Mesenchymal stem cell (in vitro differentiated cells and primary cell): ENCODE data around the gene IKBKG.

ENCODE experiments used
- DNase-seq: peaks from one replicate; pipeline ENCODE4 v3.0.0-alpha.2; 2013
- H2AFZ ChIP-seq: one replicate; pipeline ENCODE4 v1.6.1; 2013; ENCODE audit warnings: low read depth, mild to moderate bottlenecking, control low read depth, inconsistent platforms, low read length, moderate library complexity
- H2AK5ac ChIP-seq: 2 replicates; pipeline ENCODE4 v1.6.1; 2013; ENCODE audit warnings: low read length, moderate library complexity, mild to moderate bottlenecking, inconsistent platforms; ENCODE audit not compliant: severe bottlenecking
- H2BK120ac ChIP-seq: one replicate; pipeline ENCODE4 v1.6.1; 2013; ENCODE audit warnings: low read depth, mild to moderate bottlenecking, inconsistent platforms, low read length, moderate library complexity
- H2BK12ac ChIP-seq, 2 experiments: one replicate each; pipeline ENCODE4 v1.6.1; 2013; ENCODE audit warnings: inconsistent platforms in 2 of 2, low read length in 2 of 2, mild to moderate bottlenecking in 2 of 2, moderate library complexity in 2 of 2, control low read depth in 1 of 2
- H2BK15ac ChIP-seq: one replicate; pipeline ENCODE4 v1.6.1; 2013; ENCODE audit warnings: mild to moderate bottlenecking, low read depth, inconsistent platforms; ENCODE audit not compliant: poor library complexity, severe bottlenecking
- H2BK5ac ChIP-seq: 2 replicates; pipeline ENCODE4 v1.6.1; 2013; ENCODE audit warnings: low read depth, mild to moderate bottlenecking, low read length, control low read depth, inconsistent platforms; ENCODE audit not compliant: poor library complexity, severe bottlenecking
- H3K14ac ChIP-seq, 2 experiments: one replicate each; pipeline ENCODE4 v1.6.1; 2013; ENCODE audit warnings: inconsistent platforms in 2 of 2, low read length in 2 of 2, control low read depth in 1 of 2, mild to moderate bottlenecking in 1 of 2, moderate library complexity in 1 of 2
- H3K18ac ChIP-seq, 2 experiments: one replicate each; pipeline ENCODE4 v1.6.1; 2013; ENCODE audit warnings: inconsistent platforms in 2 of 2, low read length in 2 of 2, control low read depth in 1 of 2, low read depth in 1 of 2, mild to moderate bottlenecking in 1 of 2
- H3K23ac ChIP-seq, 2 experiments: one replicate each; pipeline ENCODE4 v1.6.1; 2013; ENCODE audit warnings: inconsistent platforms in 2 of 2, low read length in 2 of 2, mild to moderate bottlenecking in 2 of 2, moderate library complexity in 2 of 2, control low read depth in 1 of 2
- H3K27ac ChIP-seq: 2 replicates; pipeline ENCODE4 v1.5.1; 2013; ENCODE audit warnings: mild to moderate bottlenecking, moderate library complexity, low read length, control low read depth, inconsistent platforms; ENCODE audit not compliant: poor library complexity, severe bottlenecking
- H3K27me3 ChIP-seq, 2 experiments: 2 replicates each; pipeline versions ENCODE4 v1.6.1 to v1.7.0; 2013; ENCODE audit warnings: low read length in 2 of 2, mild to moderate bottlenecking in 2 of 2, moderate library complexity in 2 of 2, control low read depth in 1 of 2, inconsistent platforms in 1 of 2; ENCODE audit not compliant: control insufficient read depth in 1 of 2, insufficient read depth in 1 of 2
- H3K36me3 ChIP-seq, 2 experiments: 2 replicates each; pipeline versions ENCODE4 v1.6.1 to v1.7.0; 2013; ENCODE audit warnings: low read length in 2 of 2, control low read depth in 1 of 2, inconsistent platforms in 1 of 2, low read depth in 1 of 2, mild to moderate bottlenecking in 1 of 2; ENCODE audit not compliant: insufficient read depth in 2 of 2, control insufficient read depth in 1 of 2
- H3K4ac ChIP-seq, 2 experiments: one replicate each; pipeline ENCODE4 v1.6.1; 2013; ENCODE audit warnings: inconsistent platforms in 2 of 2, low read length in 2 of 2, mild to moderate bottlenecking in 2 of 2, moderate library complexity in 2 of 2, control low read depth in 1 of 2, low read depth in 1 of 2
- H3K4me1 ChIP-seq: 2 replicates; pipeline ENCODE4 v1.6.1; 2013; ENCODE audit warnings: low read depth, low read length, control low read depth; ENCODE audit not compliant: control insufficient read depth, insufficient read depth
- H3K4me2 ChIP-seq: 2 replicates; pipeline ENCODE4 v1.6.1; 2013; ENCODE audit warnings: low read length, mild to moderate bottlenecking, inconsistent platforms; ENCODE audit not compliant: poor library complexity, severe bottlenecking
- H3K4me3 ChIP-seq, 2 experiments: 2 replicates each; pipeline versions ENCODE4 v1.5.1 to v1.7.0; 2013; ENCODE audit warnings: low read length in 2 of 2, mild to moderate bottlenecking in 2 of 2, control low read depth in 1 of 2, low read depth in 1 of 2; ENCODE audit not compliant: insufficient read depth in 1 of 2
- H3K79me1 ChIP-seq: replicated peaks from 2 replicates; pipeline ENCODE4 v1.6.1; 2013; ENCODE audit warnings: mild to moderate bottlenecking, control low read depth, low read length, inconsistent platforms; ENCODE audit not compliant: poor library complexity, severe bottlenecking
- H3K9ac ChIP-seq: 2 replicates; pipeline ENCODE4 v1.7.0; 2013; ENCODE audit warnings: mild to moderate bottlenecking, low read length, moderate library complexity
- H3K9me3 ChIP-seq: 2 replicates; pipeline ENCODE4 v1.7.0; 2013; ENCODE audit warnings: mild to moderate bottlenecking, low read length; ENCODE audit not compliant: control insufficient read depth
- H4K8ac ChIP-seq: one replicate; pipeline ENCODE4 v1.6.1; 2013; ENCODE audit warnings: inconsistent platforms, mild to moderate bottlenecking, low read length, moderate library complexity
- H4K91ac ChIP-seq: one replicate; pipeline ENCODE4 v1.6.1; 2013; ENCODE audit warnings: mild to moderate bottlenecking, low read length, inconsistent platforms
- WGBS: methylation state at CpG from one replicate; pipeline ENCODE4 v1.1.7; 2013; ENCODE audit warnings: mixed read lengths; 5-methylcytosine and 5-hydroxymethylcytosine counted together

Gene IKBKG

DNA sequence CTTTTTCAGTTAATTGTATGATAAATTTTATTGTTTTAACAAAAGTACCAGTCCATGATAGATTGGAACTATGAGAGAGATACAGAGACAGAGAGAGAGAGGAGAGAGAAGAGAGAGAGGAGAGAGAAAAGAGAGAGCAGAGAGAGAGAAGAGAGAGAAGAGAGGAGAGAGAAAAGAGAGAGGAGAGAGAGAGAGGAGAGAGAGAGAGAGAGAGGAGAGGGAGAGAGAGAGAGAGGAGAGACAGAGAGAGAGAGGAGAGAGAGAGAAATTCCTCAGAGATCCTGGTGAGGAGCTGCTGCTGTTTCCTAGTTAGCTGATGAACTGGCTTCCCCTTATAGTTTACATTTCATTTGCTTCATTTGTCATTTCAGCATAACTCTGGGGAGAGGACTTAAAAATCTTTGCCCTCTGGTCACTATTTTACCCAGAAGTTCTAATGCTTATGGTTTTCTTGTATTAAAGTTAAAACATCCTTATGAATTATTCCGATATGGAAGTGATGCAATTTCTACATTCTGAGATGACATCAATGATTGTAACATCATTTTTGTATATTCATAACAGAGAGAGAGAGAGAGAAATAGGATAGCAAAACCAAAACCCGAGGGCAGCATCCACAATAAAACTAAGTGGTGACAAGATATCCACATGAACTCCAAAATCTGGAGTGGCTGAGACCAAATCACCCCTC, 48.3 kb downstream of the IKBKG start:
- Histone ChIP-seq H3K9me3 (peaks cover 2% of the 10 kb centered on the region), H2BK5ac (no peak overlapping the region), H2AK5ac (no peak overlapping the region), H3K27me3 (peaks cover 10 to 62% of the 10 kb centered on the region in 2 experiments), H3K79me1 (no peaks in the 10 kb centered on the region), H4K8ac (no peak overlapping the region), H3K14ac (no peak overlapping the region), H3K4me1 (peaks cover 14% of the 10 kb centered on the region), H2BK12ac (no peak overlapping the region), H3K18ac (no peak overlapping the region), H2BK15ac (no peak overlapping the region), H3K36me3 (no peaks in the 10 kb centered on the region), H4K91ac (no peak overlapping the region), H3K9ac (no peak overlapping the region), H3K4ac (no peak overlapping the region), H3K23ac (no peak overlapping the region), H2BK120ac (no peak overlapping the region), H3K4me3 (no peak overlapping the region), H3K27ac (peak overlapping the region; percentile 71), H2AFZ (no peak overlapping the region), H3K4me2 (no peak overlapping the region)
- 50% methylated on average over 1 of the region's 2 CpGs for WGBS
- peak; percentile 3 for DNase-seq

DNA sequence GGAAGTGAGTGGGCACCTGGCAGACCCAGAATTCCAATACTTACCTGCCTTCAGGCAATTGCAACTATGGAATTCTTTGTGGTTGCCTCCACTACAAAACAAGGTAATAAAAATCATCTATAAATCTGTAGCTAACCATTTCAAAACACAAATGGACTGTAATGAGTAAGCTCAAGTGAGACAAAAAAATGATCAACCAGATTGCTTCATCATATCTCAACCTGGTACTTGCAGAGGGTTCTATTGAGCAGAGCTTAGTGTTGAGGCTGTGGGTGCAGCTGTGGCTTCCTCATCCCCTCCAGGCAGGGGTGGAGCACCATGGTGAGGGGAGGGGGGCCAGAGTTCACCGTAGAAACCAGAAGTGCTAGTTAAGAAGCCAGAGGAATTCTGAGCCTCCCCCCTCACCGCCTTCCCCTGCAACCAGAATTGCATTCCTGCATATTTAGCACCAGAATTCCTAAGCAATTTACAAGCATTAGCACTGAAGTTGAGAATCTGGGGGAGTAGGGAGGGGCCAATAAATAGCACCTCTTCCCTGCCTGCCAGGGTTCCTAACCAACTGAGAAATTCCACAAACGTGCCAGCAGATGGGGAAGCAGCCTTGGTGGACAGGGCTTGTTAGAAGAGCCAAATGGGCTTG, 49.0 kb downstream of the IKBKG start:
- no peak overlapping the region for H2BK5ac ChIP-seq
- no peak overlapping the region for H3K4ac ChIP-seq
- peak overlapping the region in 1 of 2 experiments; percentile 2 for H3K18ac ChIP-seq
- H3K4me1 ChIP-seq = peaks cover 19% of the 10 kb centered on the region
- H3K79me1 ChIP-seq = no peaks in the 10 kb centered on the region
- H3K14ac ChIP-seq = no peak overlapping the region
- H3K27ac ChIP-seq = peak overlapping the region; percentile 83
- H2BK120ac ChIP-seq = no peak overlapping the region
- DNase-seq = peak; percentile 31
- no peak overlapping the region for H4K91ac ChIP-seq
- WGBS = 0% methylated on average over 1 of the region's 3 CpGs
- H3K23ac ChIP-seq = no peak overlapping the region
- no peak overlapping the region for H3K9ac ChIP-seq
- H4K8ac ChIP-seq = no peak overlapping the region
- H3K4me3 ChIP-seq = no peak overlapping the region
- peaks cover 10 to 62% of the 10 kb centered on the region in 2 experiments for H3K27me3 ChIP-seq
- H3K9me3 ChIP-seq = peaks cover 2% of the 10 kb centered on the region
- no peak overlapping the region for H2AK5ac ChIP-seq
- no peak overlapping the region for H2AFZ ChIP-seq
- no peak overlapping the region for H2BK15ac ChIP-seq
- H2BK12ac ChIP-seq = no peak overlapping the region
- H3K36me3 ChIP-seq = no peaks in the 10 kb centered on the region
- H3K4me2 ChIP-seq = no peak overlapping the region

DNA sequence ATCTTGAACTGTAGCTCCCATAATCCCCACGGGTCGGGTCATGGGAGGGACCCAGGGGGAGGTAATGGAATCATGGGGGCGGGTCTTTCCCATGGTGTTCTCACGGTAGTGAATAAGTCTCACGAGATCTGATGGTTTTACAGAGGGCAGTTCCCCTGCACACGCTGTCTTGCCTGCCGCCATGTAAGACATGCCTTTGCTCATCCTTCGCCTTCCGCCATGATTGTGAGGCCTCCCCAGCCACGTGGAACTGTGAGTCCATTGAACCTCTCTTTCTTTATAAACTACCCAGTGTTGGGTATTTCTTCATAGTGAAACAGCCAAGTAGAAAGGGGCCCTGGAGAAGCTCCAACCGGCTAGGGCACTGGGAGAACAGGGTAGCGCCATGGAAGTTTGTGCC, 49.8 kb downstream of the IKBKG start:
- no peak overlapping the region for H3K4me3 ChIP-seq
- H3K14ac ChIP-seq = no peak overlapping the region
- no peak overlapping the region for H2BK12ac ChIP-seq
- H3K27me3 ChIP-seq = peaks cover 10 to 57% of the 10 kb centered on the region in 2 experiments
- H2AFZ ChIP-seq = no peak overlapping the region
- H2BK5ac ChIP-seq = no peak overlapping the region
- no peak overlapping the region for H3K23ac ChIP-seq
- no peak overlapping the region for H2BK120ac ChIP-seq
- H3K4me1 ChIP-seq = peaks cover 19% of the 10 kb centered on the region
- H3K27ac ChIP-seq = no peak overlapping the region
- 99% methylated on average over 9 of the region's 12 CpGs for WGBS
- H3K79me1 ChIP-seq = no peaks in the 10 kb centered on the region
- no peak overlapping the region for H2BK15ac ChIP-seq
- H4K91ac ChIP-seq = no peak overlapping the region
- H2AK5ac ChIP-seq = no peak overlapping the region
- H3K36me3 ChIP-seq = no peaks in the 10 kb centered on the region
- H3K4me2 ChIP-seq = no peak overlapping the region
- H3K9me3 ChIP-seq = peaks cover 2% of the 10 kb centered on the region
- no peak overlapping the region for H3K18ac ChIP-seq
- H3K4ac ChIP-seq = no peak overlapping the region
- H4K8ac ChIP-seq = no peak overlapping the region
- H3K9ac ChIP-seq = no peak overlapping the region
- no peak for DNase-seq

- Histone ChIP-seq H3K9me3 (peaks cover 2% of the 10 kb centered on the region), H2AFZ (no peak overlapping the region), H3K14ac (no peak overlapping the region), H2BK15ac (no peak overlapping the region), H3K9ac (no peak overlapping the region), H3K18ac (no peak overlapping the region), H4K8ac (no peak overlapping the region), H2BK12ac (no peak overlapping the region), H3K4ac (no peak overlapping the region), H3K36me3 (no peaks in the 10 kb centered on the region), H3K79me1 (no peaks in the 10 kb centered on the region), H2AK5ac (no peak overlapping the region), H3K27me3 (peaks cover 4 to 48% of the 10 kb centered on the region in 2 experiments), H2BK5ac (no peak overlapping the region), H2BK120ac (no peak overlapping the region), H3K4me1 (peaks cover 24% of the 10 kb centered on the region), H3K4me2 (no peak overlapping the region), H3K4me3 (no peak overlapping the region), H4K91ac (no peak overlapping the region), H3K23ac (no peak overlapping the region), H3K27ac (no peak overlapping the region)
- no peak for DNase-seq
- whole genome bisulfite sequencing = 82% methylated on average over 4 of the region's 8 CpGs
Measured at GRCh38 chrX:154598656-154599055, 51.2 kb downstream of the IKBKG start.
